HCT116 (cell line): Measurements from ENCODE around the gene CCL7. TPM values are rescaled to one million over a fixed set of nuclear protein-coding genes. Genes with fewer than 3 reads are reported as not detected.

ENCODE experiments used
- ATAC-seq: fragments of 200-7000 bp; cut with Tn5 transposase; 2 replicates; pipeline ENCODE4 v1.9.1; 2020; ENCODE audit warnings: mild to moderate bottlenecking, moderate library complexity
- BruUV-seq: library from RNA; stranded (reverse); fragments of 400-500 nt; replicated peaks from 2 replicates; lab custom pipeline; 2021; lab: Mats Ljungman, UMichigan
- CTCF ChIA-PET: fragments of 300-600 bp; sonication (Branson Sonifier 250); formaldehyde crosslinking; loops from one replicate; lab custom pipeline; 2021; ENCODE audit warnings: antibody characterized with exemption; lab: Charles Lee
- POLR2A ChIA-PET: fragments of 300-600, 350-600 bp; sonication (Branson Sonifier 250); formaldehyde crosslinking; loops from one replicate; lab custom pipeline; 2021; ENCODE audit warnings: antibody characterized with exemption; lab: Charles Lee
- RAD21 ChIA-PET, 2 experiments: fragments of 300-600 bp; sonication (Branson Sonifier 250); formaldehyde crosslinking; loops; one replicate each; lab custom pipeline; 2023; ENCODE audit warnings: low total read pairs in 2 of 2; ENCODE audit not compliant: uncharacterized antibody in 2 of 2, unreplicated experiment in 2 of 2, low non-redundant PET in 1 of 2; lab: Charles Lee
- DNase-seq: peaks from one replicate; pipeline ENCODE4 v3.0.0-alpha.2; 2010; ENCODE audit warnings: low read depth, low spot score
- H2AFZ ChIP-seq: fragments of 200-600 bp; shearing (Covaris generic), sonication (generic); 2 replicates; pipeline ENCODE4 v1.6.1; 2017; ENCODE audit warnings: low read depth, mixed run types, mixed read lengths, antibody characterized with exemption, low read length; ENCODE audit not compliant: poor library complexity, severe bottlenecking
- H3K27ac ChIP-seq: 2 replicates; pipeline ENCODE4 v1.5.1; 2012; ENCODE audit warnings: low read depth, low read length
- H3K27me3 ChIP-seq: fragments of 200-600 bp; sonication (generic); 2 replicates; pipeline ENCODE4 v1.6.1; 2016; ENCODE audit warnings: mixed run types, low read length, mixed read lengths; ENCODE audit not compliant: insufficient read depth
- H3K36me3 ChIP-seq, 2 experiments: fragments of 200-500 bp in 1 of 2; fragments of 200-600 bp in 1 of 2; sonication (Bioruptor generic) in 1 of 2; sonication (generic) in 1 of 2; 2 replicates each; pipeline versions ENCODE4 v1.5.1 to v1.6.1; 2014 to 2016; ENCODE audit warnings: low read length in 2 of 2, inconsistent platforms in 1 of 2, mixed read lengths in 1 of 2, mixed run types in 1 of 2; ENCODE audit not compliant: insufficient read depth in 2 of 2, control insufficient read depth in 1 of 2
- H3K4me1 ChIP-seq, 2 experiments: fragments of 200-600 bp in 1 of 2; sonication (generic) in 1 of 2; 2 replicates each; pipeline versions ENCODE4 v1.5.1 to v1.6.1; 2012 to 2017; ENCODE audit warnings: low read length in 2 of 2, inconsistent platforms in 1 of 2, mild to moderate bottlenecking in 1 of 2, mixed read lengths in 1 of 2, mixed run types in 1 of 2, moderate library complexity in 1 of 2; ENCODE audit not compliant: insufficient read depth in 2 of 2, control insufficient read depth in 1 of 2
- H3K4me2 ChIP-seq: fragments of 200-600 bp; sonication (generic); 2 replicates; pipeline ENCODE4 v1.6.1; 2017; ENCODE audit warnings: mixed run types, low read length, mixed read lengths
- H3K4me3 ChIP-seq, 2 experiments: fragments of 200-600 bp in 1 of 2; sonication (generic) in 1 of 2; replicated peaks in 1 of 2; 2 replicates each; pipeline ENCODE4 v1.5.1; 2011 to 2016; ENCODE audit warnings: low read length in 2 of 2, control low read depth in 1 of 2, low read depth in 1 of 2, mild to moderate bottlenecking in 1 of 2, mixed read lengths in 1 of 2, mixed run types in 1 of 2
- H3K79me2 ChIP-seq: fragments of 200-600 bp; sonication (generic); 2 replicates; pipeline ENCODE4 v1.6.1; 2017; ENCODE audit warnings: mild to moderate bottlenecking, mixed run types, low read length, moderate library complexity, mixed read lengths; ENCODE audit not compliant: insufficient read depth
- H3K9ac ChIP-seq: fragments of 200-600 bp; sonication (generic); 2 replicates; pipeline ENCODE4 v1.6.1; 2016; ENCODE audit warnings: low read length, mixed read lengths
- H3K9me2 ChIP-seq: fragments of 200-600 bp; sonication (generic), shearing (Covaris generic); 2 replicates; pipeline ENCODE4 v1.6.1; 2017; ENCODE audit warnings: mixed run types, mild to moderate bottlenecking, moderate library complexity; ENCODE audit not compliant: insufficient read depth
- H3K9me3 ChIP-seq, 2 experiments: fragments of 200-500 bp in 1 of 2; fragments of 200-600 bp in 1 of 2; sonication (Bioruptor generic) in 1 of 2; sonication (generic) in 1 of 2; 2 replicates each; pipeline ENCODE4 v1.6.1; 2014 to 2017; ENCODE audit warnings: low read length in 2 of 2, mixed read lengths in 2 of 2, inconsistent platforms in 1 of 2, low read depth in 1 of 2, mild to moderate bottlenecking in 1 of 2, mixed run types in 1 of 2, moderate library complexity in 1 of 2; ENCODE audit not compliant: control insufficient read depth in 1 of 2, insufficient read depth in 1 of 2
- H4K20me1 ChIP-seq: fragments of 200-600 bp; sonication (generic), shearing (Covaris generic); 2 replicates; pipeline ENCODE4 v1.6.1; 2017; ENCODE audit warnings: mixed run types, mild to moderate bottlenecking, moderate library complexity; ENCODE audit not compliant: insufficient read depth
- CBX3 ChIP-seq: IDR thresholded peaks from 2 replicates; pipeline ENCODE4 v1.6.1; 2012; ENCODE audit warnings: low read depth
- EGR1 ChIP-seq: IDR thresholded peaks from 2 replicates; pipeline ENCODE4 v1.6.1; 2012; ENCODE audit warnings: low read depth
- ELF1 ChIP-seq: IDR thresholded peaks from 2 replicates; pipeline ENCODE4 v1.6.1; 2012; ENCODE audit warnings: low read depth, borderline replicate concordance
- EZH2phosphoT487 ChIP-seq: fragments of 200-600 bp; IDR thresholded peaks from 2 replicates; pipeline ENCODE4 v1.6.1; 2018; ENCODE audit warnings: antibody characterized with exemption, borderline replicate concordance
- FOSL1 ChIP-seq: IDR thresholded peaks from 2 replicates; pipeline ENCODE4 v1.6.1; 2012; ENCODE audit warnings: low read depth
- JUND ChIP-seq: IDR thresholded peaks from 2 replicates; pipeline ENCODE4 v1.6.1; 2012
- POLR2A ChIP-seq: IDR thresholded peaks from 2 replicates; pipeline ENCODE4 v1.7.0; 2011; ENCODE audit warnings: borderline replicate concordance; ENCODE audit not compliant: insufficient read depth, insufficient read length; ENCODE audit errors: extremely low read depth
- POLR2AphosphoS5 ChIP-seq: IDR thresholded peaks from 2 replicates; pipeline ENCODE4 v1.6.1; 2011; ENCODE audit warnings: mild to moderate bottlenecking, low read depth, low read length, moderate library complexity
- SP1 ChIP-seq: IDR thresholded peaks from 2 replicates; pipeline ENCODE4 v1.6.1; 2012; ENCODE audit warnings: low read depth
- TCF7L2 ChIP-seq: IDR thresholded peaks from 2 replicates; pipeline ENCODE4 v1.7.0; 2011; ENCODE audit warnings: borderline replicate concordance, inconsistent platforms; ENCODE audit not compliant: insufficient read depth, insufficient read length; ENCODE audit errors: extremely low read depth
- ZNF274 ChIP-seq: fragments of 200-500 bp; sonication (Bioruptor generic); IDR thresholded peaks from 2 replicates; pipeline ENCODE4 v1.6.1; 2014; ENCODE audit warnings: mild to moderate bottlenecking, low read depth, low read length, inconsistent platforms
- intact Hi-C: fragments of 100-400 bp; cut with micrococcal nuclease; formaldehyde crosslinking; loops from 2 replicates; pipeline ENCODE4 v1.10.0; 2022
- total RNA-seq: library from RNA; stranded (reverse); gene quantifications from one replicate; pipeline ENCODE4 v1.2.1, GENCODE V29; 2021; ENCODE audit not compliant: unreplicated experiment
- TF ChIP-seq, protein P1 (sequence below), 3 experiments: fragments of 200-600 bp in 1 of 3; sonication (generic) in 1 of 3; IDR thresholded peaks in 2 of 3; conservative IDR thresholded peaks in 1 of 3; 2 replicates each; pipeline ENCODE4 v1.5.1; 2012 to 2017; ENCODE audit warnings: low read depth in 2 of 3, low read length in 2 of 3, antibody characterized with exemption in 1 of 3, borderline replicate concordance in 1 of 3, control low read depth in 1 of 3, mild to moderate bottlenecking in 1 of 3, mixed read lengths in 1 of 3, mixed run types in 1 of 3, moderate library complexity in 1 of 3; ENCODE audit not compliant: insufficient read depth in 1 of 3
- TF ChIP-seq, protein P2 (sequence below): IDR thresholded peaks from 2 replicates; pipeline ENCODE4 v1.6.1; 2011; ENCODE audit warnings: mild to moderate bottlenecking, low read length, moderate library complexity; ENCODE audit not compliant: insufficient replicate concordance; ENCODE audit errors: extremely low read depth
- TF ChIP-seq, protein P3 (sequence below): IDR thresholded peaks from 2 replicates; pipeline ENCODE4 v1.6.1; 2012

The CCL7 gene
- total RNA-seq, 1 experiment from 2014 or later, result not detected

GRCh38 chr17:34301986-34302385 is 32.0 kb downstream of the CCL7 start:
- intact Hi-C loops, result no loop called here

More at GRCh38 chr17:34301986-34302385, 32.0 kb downstream of the CCL7 start:
- Histone ChIP-seq H3K4me3 (no peak overlapping the region), H3K4me1 (no peaks in the 10 kb centered on the region), H3K9me3 (no peaks in the 10 kb centered on the region), H3K9me2 (no peaks in the 10 kb centered on the region), H3K4me2 (no peak overlapping the region), H3K9ac (no peak overlapping the region), H4K20me1 (no peaks in the 10 kb centered on the region), H3K79me2 (no peaks in the 10 kb centered on the region), H3K27me3 (no peaks in the 10 kb centered on the region), H3K36me3 (no peaks in the 10 kb centered on the region), H2AFZ (no peak overlapping the region)
- no peak for DNase-seq
- RAD21 ChIA-PET, result no interaction called here
- POLR2A ChIA-PET, result no interaction called here
- ATAC-seq, result no peak
- CTCF ChIA-PET, result no interaction called here
- TF ChIP-seq POLR2AphosphoS5, result no peak
- no peak for TF ChIP-seq POLR2A
- no peak for TF ChIP-seq CBX3
- TF ChIP-seq EGR1, result no peak
- TF ChIP-seq FOSL1, result no peak
- TF ChIP-seq EZH2phosphoT487, result no peak
- TF ChIP-seq ELF1, result no peak
- TF ChIP-seq TCF7L2, result no peak
- no peak for TF ChIP-seq ZNF274
- TF ChIP-seq, protein P1, sequence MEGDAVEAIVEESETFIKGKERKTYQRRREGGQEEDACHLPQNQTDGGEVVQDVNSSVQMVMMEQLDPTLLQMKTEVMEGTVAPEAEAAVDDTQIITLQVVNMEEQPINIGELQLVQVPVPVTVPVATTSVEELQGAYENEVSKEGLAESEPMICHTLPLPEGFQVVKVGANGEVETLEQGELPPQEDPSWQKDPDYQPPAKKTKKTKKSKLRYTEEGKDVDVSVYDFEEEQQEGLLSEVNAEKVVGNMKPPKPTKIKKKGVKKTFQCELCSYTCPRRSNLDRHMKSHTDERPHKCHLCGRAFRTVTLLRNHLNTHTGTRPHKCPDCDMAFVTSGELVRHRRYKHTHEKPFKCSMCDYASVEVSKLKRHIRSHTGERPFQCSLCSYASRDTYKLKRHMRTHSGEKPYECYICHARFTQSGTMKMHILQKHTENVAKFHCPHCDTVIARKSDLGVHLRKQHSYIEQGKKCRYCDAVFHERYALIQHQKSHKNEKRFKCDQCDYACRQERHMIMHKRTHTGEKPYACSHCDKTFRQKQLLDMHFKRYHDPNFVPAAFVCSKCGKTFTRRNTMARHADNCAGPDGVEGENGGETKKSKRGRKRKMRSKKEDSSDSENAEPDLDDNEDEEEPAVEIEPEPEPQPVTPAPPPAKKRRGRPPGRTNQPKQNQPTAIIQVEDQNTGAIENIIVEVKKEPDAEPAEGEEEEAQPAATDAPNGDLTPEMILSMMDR (IDR thresholded peaks at IDR 0.05 in 2 of 3, conservative IDR thresholded peaks at IDR 0.05 in 1 of 3; ENCODE audit: borderline replicate concordance in 1 of 3, insufficient read depth in 1 of 3, low read depth in 2 of 3, low read length in 2 of 3), result no peak
- no peak for TF ChIP-seq JUND
- TF ChIP-seq SP1, result no peak
- TF ChIP-seq, protein P2, sequence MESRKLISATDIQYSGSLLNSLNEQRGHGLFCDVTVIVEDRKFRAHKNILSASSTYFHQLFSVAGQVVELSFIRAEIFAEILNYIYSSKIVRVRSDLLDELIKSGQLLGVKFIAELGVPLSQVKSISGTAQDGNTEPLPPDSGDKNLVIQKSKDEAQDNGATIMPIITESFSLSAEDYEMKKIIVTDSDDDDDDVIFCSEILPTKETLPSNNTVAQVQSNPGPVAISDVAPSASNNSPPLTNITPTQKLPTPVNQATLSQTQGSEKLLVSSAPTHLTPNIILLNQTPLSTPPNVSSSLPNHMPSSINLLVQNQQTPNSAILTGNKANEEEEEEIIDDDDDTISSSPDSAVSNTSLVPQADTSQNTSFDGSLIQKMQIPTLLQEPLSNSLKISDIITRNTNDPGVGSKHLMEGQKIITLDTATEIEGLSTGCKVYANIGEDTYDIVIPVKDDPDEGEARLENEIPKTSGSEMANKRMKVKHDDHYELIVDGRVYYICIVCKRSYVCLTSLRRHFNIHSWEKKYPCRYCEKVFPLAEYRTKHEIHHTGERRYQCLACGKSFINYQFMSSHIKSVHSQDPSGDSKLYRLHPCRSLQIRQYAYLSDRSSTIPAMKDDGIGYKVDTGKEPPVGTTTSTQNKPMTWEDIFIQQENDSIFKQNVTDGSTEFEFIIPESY, result no peak
- TF ChIP-seq, protein P3, sequence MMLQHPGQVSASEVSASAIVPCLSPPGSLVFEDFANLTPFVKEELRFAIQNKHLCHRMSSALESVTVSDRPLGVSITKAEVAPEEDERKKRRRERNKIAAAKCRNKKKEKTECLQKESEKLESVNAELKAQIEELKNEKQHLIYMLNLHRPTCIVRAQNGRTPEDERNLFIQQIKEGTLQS, result no peak
- TF ChIP-seq, all 23 proteins: peak for 0
- BruUV-seq, result no TSS peak
- no peak overlapping the region for H3K27ac ChIP-seq
